NCI-H1105 treated with DMSO at 0.1 percent for 48 hours (cell line): ENCODE data around the gene HYAL1.
A peak's percentile ranks its signal among the peaks of the same experiment; 100 is the strongest.
"Not testable (repeated sequence)": the region's sequence is repeated elsewhere in the genome, so short reads cannot be mapped to it uniquely, and the experiment has no call there.

ENCODE experiments used
- DNase-seq: peaks from one replicate; lab custom pipeline; 2025; lab: John Stamatoyannopoulos, UW

Gene HYAL1

DNA sequence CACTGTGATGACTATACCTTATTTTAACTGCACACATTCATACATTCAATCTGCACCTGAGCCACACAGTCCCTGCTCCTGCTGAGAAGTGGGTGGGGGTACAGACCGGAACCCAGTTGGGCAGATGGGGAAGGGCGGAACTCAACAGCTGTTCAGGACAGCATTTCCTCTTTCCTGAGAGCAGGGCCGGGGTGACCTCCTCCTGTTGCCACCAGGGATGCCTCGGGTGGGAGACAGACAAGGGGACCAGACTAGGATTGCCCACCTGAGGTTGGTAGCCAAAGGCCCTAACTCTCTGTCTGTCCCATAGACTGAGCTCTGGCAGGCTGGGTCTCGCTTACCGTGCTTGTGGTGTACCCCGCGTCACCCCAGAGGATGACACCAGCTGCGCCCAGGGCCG lies 15.2 kb upstream of the HYAL1 start:
- DNase-seq = no peak

DNA sequence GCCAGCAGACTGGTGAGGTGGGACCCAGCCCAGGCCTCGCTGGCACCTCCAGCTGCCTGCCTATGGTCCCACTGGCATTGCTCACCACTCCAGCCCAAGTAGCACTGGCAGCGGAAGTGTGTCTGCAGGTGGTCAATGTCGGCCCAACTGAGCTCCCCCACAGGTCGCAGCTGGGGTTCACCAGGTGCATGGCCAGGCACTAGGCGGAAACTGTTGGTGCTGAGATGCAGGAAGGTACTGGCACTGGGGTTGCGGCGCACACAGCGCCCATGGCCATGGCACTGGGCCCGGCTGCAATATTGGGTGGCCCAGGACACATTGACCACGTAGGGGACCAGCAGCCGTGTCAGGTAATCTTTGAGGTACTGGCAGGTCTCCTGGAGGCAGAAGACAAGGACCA lies 14.8 kb upstream of the HYAL1 start:
- no peak for DNase-seq

DNA sequence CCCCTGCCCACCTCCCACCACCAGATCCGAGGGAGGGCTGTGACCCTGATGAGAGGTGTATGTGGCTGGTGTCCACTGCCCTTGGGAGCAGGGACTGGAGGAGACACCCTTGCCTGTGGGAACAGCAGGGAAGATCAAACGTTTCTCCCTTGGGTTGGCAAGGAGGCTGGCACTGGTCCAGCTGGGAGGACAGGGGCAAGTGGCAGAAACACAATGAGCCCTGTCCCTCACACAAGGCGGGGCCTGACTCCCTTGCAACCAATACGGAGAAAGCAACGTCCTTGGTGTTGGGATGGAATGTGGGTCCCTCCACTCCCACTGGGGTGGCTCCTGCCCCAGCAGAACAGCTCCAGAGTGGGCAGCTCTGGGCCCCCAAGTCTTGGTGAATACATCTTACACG lies 13.9 kb upstream of the HYAL1 start:
- DNase-seq = no peak

DNA sequence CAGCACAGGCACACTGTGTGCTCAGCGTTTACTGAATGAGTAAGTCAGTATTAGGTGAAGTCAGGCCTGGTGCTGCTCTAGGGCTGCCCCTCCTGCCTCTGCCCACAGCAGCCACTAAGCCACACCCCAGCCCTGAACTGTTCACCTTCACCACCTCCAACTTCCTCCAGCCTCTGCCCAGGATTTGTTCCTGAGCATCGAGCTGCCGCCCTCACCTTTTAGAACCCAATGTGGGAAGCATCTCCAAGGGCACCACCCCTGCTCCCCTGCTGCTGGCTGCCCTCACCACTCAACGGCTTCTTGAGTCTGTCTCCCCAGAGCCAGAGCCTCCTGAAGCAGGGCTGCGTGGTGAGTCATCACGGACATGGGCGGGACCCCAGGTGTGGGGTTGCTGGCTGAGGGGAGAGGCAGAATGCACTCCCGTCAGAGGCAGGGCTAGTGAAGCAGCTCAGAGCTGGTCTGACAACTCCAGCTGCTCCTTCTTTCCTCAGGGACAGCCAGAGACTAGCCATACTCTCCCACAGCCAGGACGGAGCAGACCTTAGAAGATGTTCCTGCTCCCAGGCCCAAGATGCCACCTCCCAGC lies 13.4 kb upstream of the HYAL1 start:
- DNase-seq = no peak

DNA sequence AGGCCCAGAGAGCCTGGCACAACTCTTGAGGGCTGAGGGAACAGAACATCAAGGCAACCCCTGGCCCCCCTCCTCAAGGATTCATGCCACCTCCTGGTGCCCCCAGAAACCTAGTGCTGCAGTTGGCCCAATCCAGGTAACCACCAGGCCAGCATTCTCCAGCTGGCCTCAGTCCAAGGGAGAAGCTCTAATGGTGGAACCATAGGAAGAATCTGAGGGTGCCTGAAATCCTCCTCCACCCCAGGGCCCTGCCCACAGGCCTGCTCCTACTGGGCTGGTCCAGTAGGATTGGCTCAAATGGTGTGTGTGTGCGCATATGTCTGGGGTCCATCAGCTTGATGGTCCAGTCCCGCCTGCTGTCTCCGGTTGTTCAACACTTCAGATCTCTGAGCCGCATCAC lies 11.4 kb upstream of the HYAL1 start:
- DNase-seq = no peak

DNA sequence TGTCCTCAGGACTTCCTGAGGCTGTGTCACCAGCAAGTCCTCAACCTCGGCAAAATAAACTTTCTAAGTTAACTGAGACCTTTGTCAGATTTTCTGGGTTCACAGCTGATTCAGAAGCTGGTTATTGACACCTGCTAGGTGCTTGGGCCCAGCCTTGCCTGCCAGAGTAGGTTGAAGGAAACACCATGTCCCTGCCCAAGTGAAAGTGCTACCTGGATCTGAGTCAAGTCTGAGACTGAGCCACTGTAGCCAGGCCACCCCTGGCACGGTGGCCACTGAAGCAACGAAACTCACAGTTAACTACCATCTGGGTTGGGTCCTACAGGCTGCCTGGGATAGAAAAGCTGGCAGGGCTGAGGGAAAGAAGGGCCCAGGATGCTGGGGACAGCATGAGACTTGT lies 11.0 kb upstream of the HYAL1 start:
- DNase-seq = no peak

DNA sequence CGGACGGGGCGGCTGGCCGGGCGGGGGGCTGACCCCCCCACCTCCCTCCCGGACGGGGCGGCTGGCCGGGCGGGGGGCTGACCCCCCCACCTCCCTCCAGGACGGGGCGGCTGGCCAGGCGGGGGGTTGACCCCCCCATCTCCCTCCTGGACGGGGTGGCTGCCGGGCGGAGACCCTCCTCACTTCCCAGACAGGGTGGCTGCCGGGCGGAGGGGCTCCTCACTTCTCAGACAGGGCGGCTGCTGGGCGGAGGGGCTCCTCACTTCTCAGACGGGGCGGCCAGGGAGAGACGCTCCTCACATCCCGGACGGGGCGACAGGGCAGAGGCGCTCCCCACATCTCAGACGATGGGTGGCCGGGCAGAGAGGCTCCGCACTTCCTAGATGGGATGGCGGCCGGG lies 8.7 kb upstream of the HYAL1 start:
- DNase-seq = not testable (repeated sequence)

DNA sequence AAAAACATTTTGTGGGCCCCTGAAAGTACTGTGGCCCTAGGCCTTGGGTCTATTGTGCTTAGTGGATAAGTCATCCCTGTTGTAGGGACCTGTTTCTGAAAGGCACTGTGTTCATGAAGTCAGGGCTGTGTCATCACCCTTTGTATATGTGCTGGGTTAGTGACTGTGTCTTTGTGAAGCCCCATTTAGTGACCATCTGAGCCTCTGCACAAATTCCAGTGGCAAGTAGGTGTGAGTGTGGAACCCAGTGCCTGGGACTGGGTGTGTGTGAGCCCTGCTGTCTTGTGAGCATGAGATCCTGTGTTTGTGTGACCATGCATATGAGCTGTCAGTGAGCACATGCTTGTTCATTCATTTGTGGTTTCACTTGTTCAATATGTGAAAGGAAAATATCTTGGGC lies 1.2 kb upstream of the HYAL1 start:
- no peak for DNase-seq

DNA sequence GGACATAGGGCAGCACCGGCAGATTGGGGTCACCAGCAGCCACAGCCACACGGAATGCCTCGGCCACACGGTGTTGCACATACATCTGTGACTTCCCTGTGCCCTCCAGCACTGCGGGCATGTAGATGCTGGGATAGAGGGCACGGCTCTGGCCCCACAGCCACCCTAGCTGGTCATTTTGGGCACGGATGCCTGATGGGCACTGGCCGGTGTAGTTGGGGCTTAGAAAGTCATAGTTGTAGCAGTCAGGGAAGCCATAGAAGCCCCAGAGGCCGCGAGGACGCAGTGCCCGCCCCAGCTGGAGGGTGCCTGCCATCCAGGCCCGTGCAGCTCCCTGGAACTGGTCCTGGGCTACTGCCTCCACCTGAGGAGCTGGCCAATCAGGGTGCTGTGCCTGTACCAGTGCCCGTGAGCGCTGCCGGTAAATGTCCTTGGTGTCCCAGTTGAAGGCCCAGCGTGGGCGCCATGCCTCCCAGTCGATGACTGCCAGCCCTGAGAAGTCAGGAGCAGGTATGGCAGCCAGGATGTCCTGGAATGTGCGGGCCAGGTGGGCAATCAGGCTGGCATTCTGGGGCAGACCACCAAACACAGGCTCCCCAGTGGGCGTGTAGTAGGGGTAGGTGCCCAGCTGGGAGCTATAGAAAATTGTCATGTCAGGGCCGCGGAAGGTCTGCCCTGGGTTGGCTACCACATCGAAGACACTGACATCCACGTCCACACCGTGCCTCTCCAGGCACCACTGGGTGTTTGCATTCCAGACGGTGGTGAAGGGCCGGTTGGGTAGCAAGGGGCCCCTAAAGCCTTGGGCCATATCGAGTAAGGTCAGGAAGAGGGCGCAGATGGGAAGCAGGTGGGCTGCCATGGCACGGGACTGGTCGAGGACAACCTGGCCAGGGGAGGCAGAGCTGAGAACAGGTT lies 1.0 kb downstream of the HYAL1 start:
- DNase-seq = no peak

DNA sequence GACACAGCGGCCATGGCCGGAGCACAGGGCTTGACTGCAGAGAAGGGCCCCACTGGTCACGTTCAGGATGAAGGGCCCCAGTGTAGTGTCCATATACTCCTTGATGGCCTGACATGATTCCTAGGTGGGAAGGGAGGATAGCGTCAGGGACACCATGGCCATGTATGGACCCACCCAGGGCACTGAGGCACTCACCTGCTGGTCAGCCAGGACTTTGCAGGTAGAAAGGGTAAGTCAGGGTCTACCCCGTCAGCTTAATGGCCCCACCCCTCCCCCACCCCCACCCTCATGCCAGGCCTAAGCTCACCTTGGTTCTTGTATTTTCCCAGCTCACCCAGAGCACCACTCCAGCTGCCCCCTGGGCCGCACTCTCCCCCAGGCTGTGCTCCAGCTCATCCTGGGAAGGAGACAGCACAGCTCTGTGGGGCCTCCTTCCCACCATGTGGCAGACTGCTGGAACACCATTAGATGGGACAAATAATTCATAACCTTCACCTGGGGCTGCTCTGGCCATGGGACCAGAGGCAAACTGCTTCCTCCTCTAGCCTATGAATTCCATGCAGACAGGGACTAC lies 2.6 kb downstream of the HYAL1 start:
- no peak for DNase-seq

DNA sequence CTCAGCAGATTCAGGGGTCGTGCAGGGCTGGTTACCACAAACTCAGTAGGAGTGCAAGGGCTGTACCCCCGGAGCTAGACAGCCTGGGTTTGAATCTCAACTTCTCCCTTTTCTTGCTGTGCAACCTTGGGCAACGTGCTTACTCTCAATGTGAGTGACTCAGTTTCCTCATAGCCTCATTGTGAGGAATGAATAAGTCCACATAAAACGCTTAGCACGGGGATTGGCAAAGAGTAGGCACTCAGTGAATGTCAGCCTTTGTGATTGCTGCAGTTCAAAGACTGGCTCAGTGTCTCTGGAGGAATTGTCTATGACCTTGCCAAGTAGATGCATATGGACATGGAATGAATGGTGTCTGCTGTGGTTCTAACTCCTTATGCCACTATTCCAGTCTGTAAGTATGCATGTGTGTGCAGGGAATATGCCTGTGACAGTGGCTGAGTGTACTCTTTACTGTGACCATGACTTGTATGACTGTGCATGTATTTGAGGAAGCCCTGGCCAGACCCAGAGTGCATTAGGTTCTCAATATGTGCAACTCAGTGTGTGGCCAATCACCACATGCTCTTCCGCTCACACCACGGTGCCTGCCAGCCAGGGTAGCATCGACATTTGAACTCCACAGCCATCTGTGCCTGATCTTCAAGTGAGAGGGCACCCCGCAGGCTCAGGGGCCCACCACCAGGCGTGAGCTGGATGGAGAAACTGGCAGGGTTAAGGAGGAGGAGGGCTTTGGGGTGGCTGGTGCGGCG lies 3.3 kb downstream of the HYAL1 start:
- DNase-seq = no peak

DNA sequence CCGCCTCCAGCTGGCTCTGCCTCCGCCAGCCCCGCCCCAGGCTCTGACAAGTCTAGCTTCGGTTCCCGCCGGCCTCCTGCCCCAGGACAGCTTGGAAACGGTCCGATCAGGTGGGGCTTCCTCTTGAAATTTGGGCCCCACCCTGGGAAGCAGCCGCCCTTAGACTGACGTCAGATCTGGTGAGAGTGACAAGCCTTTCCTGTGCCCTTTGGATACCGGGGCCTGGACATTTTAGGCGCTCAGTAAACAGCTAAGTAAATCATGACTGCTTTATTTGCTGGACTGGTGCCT lies 3.8 kb downstream of the HYAL1 start:
- DNase-seq = no peak

DNA sequence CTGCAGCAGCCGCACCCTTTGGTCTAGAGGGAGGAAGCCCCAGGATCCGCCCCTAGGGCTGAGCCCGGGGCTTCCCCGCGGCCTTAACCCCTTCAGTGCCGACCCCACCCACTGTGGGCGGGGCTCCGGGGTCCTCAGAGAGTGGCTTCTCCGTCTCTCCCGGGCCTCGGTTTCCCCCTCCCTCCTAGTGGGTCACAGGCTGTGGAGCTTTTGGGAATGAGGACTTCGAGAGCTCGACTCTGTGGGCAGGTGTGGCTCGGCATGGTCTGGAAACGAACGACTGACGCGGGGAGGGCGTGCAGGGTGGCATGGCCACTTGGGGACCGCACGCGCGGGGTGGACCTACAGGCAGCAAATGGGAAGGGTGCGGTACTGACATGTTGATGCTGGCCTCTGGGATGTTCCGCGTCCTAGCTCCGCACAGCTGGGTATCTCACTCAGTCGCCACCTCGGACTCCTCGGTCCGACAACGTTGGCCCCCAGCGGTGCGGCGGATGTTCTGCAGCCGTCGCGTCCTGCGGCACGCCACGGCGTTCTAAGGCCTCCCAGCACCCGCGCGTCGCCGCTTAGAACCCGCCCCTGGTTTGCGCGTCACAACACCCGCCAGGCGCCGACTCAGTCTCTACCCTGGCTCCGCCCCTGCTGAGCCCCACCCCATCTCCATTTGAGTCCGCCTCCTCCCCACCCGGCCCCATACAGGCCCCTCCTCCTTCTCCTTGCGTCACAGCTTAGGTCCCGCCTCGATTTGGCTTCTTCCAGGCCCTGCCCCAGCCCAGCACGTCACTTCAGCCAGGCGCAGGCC lies 4.3 kb downstream of the HYAL1 start, which contains the start of the genes HYAL3 and NAA80:
Gene HYAL3 (minus strand): TSS at position 570 of the 802 bp plus-strand sequence. CDS start 3,803 bp downstream, outside the sequence.
Gene NAA80 (minus strand): TSS at position 570 of the 802 bp plus-strand sequence. CDS start 1,942 bp downstream, outside the sequence.
- peak; percentile 93 for DNase-seq

DNA sequence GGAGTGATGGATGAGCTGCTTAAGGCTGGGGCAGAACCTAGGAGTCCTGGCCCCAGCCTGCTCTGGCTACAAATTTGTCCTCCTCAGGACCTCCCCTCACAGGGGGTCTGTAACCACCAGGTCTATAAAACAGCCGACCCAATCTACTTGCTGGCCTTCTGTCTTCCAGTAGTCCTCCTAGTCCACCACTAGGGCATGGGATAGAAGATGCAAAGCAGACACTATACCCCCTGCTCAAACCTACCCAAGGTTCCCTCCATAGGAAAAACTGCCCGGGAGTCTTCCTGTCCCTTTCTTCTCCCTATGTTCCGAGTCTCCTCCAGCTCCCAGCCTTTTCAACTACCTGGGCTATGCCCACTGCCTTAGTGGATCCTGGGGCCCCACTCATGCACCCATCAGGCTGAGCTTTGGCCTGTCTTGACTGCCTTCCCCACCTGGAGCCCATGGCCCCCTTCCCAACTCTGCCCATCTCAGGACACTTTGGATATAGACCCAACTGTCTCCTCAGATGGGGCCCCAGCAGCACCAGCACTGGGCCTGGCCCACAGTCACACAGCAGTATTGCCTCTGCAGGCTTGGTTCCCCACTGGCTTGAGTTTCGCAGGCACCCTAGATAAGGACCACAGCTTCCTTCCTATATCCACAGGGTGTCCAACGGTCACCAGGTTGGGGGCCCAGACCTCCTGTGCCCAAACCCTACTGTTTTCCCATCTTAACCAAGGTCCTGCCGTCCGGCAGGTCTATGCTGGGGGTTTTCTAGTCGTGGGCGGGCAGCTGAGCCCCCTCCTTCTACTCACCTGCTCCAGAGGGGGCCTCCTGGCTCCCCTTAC lies 5.3 kb downstream of the HYAL1 start:
- no peak for DNase-seq

DNA sequence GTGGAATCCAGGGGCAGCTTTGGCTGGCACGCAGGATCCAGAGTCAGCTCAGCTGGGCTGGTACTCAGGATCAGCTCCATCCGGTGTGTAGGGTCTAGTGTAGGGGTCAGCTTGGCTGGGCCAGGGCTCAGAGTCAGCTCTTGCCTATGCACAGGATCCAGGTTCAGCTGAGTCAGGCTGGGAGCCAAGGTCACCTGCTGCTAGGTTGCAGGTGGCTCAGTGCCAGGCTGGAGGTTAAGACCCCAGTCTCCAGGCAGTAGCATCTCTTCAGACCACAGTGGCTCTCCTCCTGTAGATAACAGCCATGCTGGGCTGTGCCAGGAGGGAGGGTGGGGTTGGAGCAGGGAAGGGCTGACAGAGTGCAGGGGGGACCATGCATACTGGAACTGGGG lies 6.0 kb downstream of the HYAL1 start:
- DNase-seq = no peak

DNA sequence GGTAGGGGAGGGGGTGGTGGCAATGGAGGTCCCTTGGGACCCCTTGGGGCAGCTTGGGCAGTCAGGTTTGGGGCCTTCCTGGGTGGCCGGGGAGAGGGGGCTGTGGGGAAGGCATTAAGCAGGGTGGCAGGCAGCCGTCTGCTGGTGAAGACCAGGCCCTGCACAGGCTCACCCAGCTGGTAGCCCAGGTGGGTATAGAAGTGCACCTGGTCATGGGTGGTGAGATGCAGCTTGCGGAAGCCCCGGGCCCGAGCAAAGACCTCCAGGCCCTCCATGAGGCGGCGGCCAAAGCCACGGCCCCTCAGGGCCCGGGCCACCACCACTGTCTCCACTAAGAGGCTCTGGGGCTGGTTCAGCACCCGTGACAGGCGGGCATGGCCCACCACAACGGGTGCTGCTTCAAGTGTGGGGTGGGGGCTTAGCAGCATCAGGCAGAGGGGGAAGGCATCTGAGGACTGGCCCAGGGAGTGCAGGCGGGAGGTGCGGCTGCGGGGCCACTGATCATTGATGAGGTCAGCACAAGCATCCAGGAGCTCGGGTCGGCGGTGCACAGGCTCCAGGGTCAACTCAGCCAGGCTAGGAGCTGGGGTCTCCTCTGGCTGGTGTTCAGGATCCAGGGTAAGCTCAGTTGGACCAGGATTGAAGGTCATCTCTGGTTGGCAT lies 6.5 kb downstream of the HYAL1 start:
- DNase-seq = no peak

DNA sequence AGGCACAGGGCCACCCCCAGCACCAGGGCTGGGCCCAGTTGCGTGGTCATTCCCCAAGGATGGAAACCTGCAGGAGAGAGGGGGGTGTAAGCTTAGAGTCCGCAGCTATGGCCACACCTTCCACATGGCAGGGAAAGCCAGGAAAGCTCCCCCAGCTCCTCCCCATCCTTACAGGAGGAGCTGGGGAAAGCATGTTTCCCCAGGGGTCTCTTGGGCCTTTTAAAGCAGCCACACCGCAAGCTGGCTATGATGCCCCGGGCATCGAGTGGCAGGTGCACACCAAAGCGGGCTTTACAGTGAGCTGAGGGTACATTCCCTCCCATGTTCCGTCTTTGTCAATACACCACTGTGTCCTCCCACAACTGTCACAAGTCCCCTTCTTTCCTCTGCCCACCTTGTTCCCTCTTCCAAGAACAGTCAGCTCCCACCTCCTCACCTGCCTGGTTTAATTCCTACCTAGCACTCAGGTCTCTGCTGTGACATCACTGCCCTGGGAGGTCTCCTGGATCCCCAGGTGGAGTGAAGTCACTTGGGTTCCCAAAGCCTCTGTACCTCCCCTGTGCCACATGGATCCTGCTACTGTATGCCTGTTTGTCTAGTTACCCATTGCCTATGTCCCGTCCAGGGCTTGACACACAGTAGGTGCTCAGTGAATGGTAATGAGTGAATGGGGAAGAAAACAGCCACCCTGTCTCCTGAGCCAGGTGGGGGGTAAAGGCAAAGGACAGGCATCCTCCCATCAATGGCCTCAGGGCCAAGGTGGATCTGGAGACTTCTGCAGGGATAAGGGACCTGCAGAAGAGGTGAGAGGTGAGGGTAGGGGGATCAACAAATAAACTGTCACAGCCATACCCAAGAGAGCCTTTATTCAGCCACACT lies 7.6 kb downstream of the HYAL1 start:
- DNase-seq = no peak

DNA sequence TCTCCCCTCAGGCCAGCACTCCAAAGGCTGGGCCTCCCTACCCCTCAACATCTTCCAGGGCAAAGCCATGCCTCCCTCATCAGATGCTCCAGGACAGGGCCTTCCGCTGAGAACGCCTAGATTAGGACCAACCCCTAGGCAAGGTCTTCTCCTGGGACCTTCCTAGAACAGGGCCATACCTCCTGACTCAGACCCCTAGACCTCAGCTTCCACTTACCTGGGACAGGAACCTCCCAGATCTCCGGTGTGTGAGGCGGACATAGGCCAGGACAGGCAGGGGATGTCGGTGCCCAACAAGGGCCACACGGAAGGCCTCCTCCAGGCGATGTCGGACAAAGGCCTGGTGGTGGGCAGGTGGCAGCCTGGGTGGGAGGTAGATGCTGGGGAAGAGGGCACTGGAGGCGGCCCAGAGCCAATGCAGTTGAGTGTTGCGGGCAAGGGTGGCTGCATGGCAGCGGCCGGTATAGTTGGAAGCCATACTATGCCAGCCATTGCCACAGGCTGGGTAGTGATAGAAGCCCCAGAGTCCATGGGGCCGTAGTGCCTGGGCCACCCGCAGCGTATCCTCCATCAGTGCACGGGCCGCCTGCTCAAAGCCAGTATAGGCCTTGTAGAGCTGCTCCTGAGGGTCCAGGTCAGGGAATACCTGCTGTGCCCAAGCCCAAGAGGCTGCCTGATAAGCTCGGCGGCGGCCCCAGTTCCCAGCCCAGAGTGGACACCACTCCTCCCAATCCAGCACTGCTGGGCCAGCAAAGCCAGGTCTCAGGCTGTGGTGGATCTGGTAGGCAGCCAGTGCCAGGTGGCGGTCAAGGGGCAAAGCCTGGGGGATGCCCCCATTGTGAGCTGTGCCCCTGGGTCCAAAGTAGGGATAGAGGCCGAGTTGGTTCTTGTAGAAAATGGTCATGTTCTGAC lies 8.6 kb downstream of the HYAL1 start:
- DNase-seq = no peak
